Stimulated activated memory B cell treated with anti-CD40 and anti-IgM and Interleukin-4, amounts not matched to agents 10 μg/mL and 1 μg/mL and 100 μg/mL, for 72 hours (primary cell): ENCODE results near the gene BAZ1B.
"Not testable (repeated sequence)": the region's sequence is repeated elsewhere in the genome, so short reads cannot be mapped to it uniquely, and the experiment has no call there.

Experiments used
- ATAC-seq: fragments of 150-1000 bp; cut with Tn5 transposase; 2 replicates; pipeline ENCODE4 v1.10.0; 2021
- H3K27ac Mint-ChIP-seq: one replicate; pipeline ENCODE4 v1.8.0; 2022; ENCODE audit warnings: mild to moderate bottlenecking, mixed read lengths
- H3K27me3 Mint-ChIP-seq: one replicate; pipeline ENCODE4 v1.8.0; 2022; ENCODE audit warnings: mixed read lengths
- H3K36me3 Mint-ChIP-seq: one replicate; pipeline ENCODE4 v1.8.0; 2022; ENCODE audit warnings: mixed read lengths
- H3K4me1 Mint-ChIP-seq: one replicate; pipeline ENCODE4 v1.8.0; 2022; ENCODE audit warnings: mixed read lengths
- H3K4me3 Mint-ChIP-seq: one replicate; pipeline ENCODE4 v1.8.0; 2022; ENCODE audit warnings: mild to moderate bottlenecking, moderate library complexity, mixed read lengths
- H3K9me3 Mint-ChIP-seq: one replicate; pipeline ENCODE4 v1.8.0; 2022; ENCODE audit warnings: mixed read lengths

BAZ1B gene

DNA sequence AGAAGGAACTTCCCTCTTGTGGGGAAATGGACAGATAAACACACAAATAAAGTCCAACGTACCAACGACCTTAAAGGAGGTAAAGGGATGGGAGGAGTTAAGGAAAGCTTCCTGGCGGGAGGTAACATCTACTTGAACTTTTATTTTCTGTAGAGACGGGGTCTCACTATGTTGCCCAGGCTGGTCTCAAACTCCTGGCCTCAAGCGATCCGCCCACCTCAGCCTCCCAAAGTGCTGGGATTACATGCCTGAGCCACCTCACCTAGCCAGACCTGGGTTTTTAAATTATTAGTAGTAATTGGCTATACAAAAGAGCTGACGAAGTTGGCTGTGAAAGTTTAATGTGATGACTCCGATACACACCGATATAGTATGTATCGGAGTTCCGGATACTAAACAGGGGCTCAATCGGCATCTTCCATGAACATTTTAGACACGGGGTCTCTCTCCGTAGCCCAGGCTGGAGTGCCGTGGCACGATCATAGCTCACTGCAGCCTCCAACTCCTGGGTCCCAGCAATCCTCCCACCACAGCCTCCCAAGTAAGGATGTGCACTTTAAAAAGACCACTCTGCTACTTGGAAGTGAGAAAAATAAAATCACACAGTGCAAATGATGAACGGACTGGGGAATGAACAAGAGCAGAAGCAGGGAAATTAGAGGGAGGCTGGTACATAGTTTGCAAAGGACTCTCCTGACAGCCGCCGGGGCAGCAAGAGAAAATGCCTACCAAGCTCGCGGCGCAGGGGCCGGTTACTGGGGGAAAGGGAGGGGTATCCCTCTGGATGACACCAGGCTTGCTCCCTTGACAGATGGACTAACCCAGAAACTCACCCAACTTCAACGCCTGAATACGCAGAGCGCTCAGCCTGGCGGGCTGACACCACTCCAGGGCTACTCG lies 34.4 kb upstream of the BAZ1B start:
- peaks cover 17% of the 10 kb centered on the region for H3K36me3 Mint-ChIP-seq
- H3K4me1 Mint-ChIP-seq: peaks cover 46% of the 10 kb centered on the region
- peak overlapping the region; percentile 96 for H3K27ac Mint-ChIP-seq
- H3K4me3 Mint-ChIP-seq: peak overlapping the region; percentile 93
- no peaks in the 10 kb centered on the region for H3K9me3 Mint-ChIP-seq
- no peak for ATAC-seq
- H3K27me3 Mint-ChIP-seq: no peaks in the 10 kb centered on the region

GRCh38 chr7:73555411-73555982 lies 33.4 kb upstream of the BAZ1B start:
- H3K27ac Mint-ChIP-seq: peak overlapping the region; percentile 96
- peak overlapping the region; percentile 93 for H3K4me3 Mint-ChIP-seq
- peaks cover 17% of the 10 kb centered on the region for H3K36me3 Mint-ChIP-seq
- no peak for ATAC-seq
- peaks cover 42% of the 10 kb centered on the region for H3K4me1 Mint-ChIP-seq
- H3K27me3 Mint-ChIP-seq: no peaks in the 10 kb centered on the region
- no peaks in the 10 kb centered on the region for H3K9me3 Mint-ChIP-seq

GRCh38 chr7:73550093-73550492 lies 28.0 kb upstream of the BAZ1B start:
- not testable (repeated sequence) for H3K27me3 Mint-ChIP-seq, H3K9me3 Mint-ChIP-seq, ATAC-seq, H3K4me3 Mint-ChIP-seq
- Mint-ChIP-seq H3K36me3 (peaks cover 52% of the 10 kb centered on the region), H3K27ac (peak overlapping the region; percentile 69), H3K4me1 (peaks cover 23% of the 10 kb centered on the region)

DNA sequence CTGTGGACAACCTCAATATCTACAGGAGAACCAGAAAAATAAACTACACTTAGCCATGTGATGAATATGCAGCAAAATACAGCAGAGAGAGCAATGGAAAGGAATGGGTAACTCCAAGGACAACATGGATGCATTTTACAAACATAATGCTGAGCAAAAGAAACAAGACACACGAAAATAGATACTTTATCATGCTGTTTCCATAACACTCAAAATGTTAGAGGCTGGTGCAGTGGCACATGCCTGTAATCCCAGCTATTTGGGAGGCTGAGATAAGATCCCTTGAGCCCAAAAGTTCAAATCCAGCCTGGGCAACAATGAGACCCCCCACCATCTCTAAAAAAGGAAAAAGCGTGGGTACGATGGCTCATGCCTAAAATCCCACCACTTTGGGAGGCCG lies 27.1 kb upstream of the BAZ1B start:
- no peaks in the 10 kb centered on the region for H3K27me3 Mint-ChIP-seq
- ATAC-seq: no peak
- H3K9me3 Mint-ChIP-seq: no peaks in the 10 kb centered on the region
- H3K4me1 Mint-ChIP-seq: peaks cover 14% of the 10 kb centered on the region
- H3K4me3 Mint-ChIP-seq: no peak overlapping the region
- peaks cover 52% of the 10 kb centered on the region for H3K36me3 Mint-ChIP-seq
- H3K27ac Mint-ChIP-seq: peak overlapping the region; percentile 69

GRCh38 chr7:73547841-73548240 lies 25.7 kb upstream of the BAZ1B start:
- H3K4me1 Mint-ChIP-seq: peaks cover 10% of the 10 kb centered on the region
- no peak overlapping the region for H3K27ac Mint-ChIP-seq
- ATAC-seq: no peak

DNA sequence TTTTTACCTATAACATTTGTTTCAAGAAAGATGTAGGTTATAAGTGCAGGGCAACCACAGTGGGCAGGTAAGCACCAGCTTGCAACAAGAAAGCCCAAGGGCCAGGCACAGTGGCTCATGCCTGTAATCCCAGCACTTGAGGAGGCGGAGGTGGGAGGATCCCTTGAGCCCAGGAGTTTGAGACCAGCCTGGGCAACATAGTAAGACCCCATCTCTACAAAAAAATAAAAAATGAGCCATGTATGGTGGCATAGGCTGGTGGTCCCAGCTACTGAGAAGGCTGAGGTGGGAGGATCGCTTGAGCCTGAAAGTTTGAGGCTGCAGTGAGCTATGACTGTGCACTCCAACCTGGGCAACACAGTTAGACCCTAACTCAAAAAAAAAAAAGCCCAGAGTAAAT lies 22.6 kb upstream of the BAZ1B start:
- peaks cover 8% of the 10 kb centered on the region for H3K4me1 Mint-ChIP-seq
- no peak overlapping the region for H3K4me3 Mint-ChIP-seq
- peaks cover 59% of the 10 kb centered on the region for H3K36me3 Mint-ChIP-seq
- no peaks in the 10 kb centered on the region for H3K9me3 Mint-ChIP-seq
- ATAC-seq: no peak
- H3K27me3 Mint-ChIP-seq: no peaks in the 10 kb centered on the region
- H3K27ac Mint-ChIP-seq: no peak overlapping the region

More at GRCh38 chr7:73547841-73548240, 25.7 kb upstream of the BAZ1B start:
- Mint-ChIP-seq H3K4me3 (no peak overlapping the region), H3K36me3 (peaks cover 51% of the 10 kb centered on the region), H3K27me3 (no peaks in the 10 kb centered on the region), H3K9me3 (no peaks in the 10 kb centered on the region)

DNA sequence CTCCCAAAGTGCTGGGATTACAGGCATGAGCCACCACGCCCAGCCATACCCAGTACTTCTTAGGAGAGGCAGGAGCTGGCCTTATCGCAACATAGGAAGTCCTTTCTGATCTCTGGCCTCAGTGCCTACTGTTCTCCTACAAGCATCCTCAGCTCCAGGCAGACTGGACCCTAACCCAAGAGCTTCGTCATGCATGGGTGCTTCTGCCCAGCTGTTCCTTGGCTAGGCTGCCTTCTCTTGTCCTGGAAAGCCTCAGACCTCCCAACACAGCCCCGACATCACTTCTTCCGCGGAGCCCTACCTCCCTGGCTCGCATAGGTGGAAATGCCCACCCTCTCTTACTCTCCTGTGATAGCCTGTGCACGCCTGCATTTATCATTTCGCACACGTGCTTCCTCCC lies 19.6 kb upstream of the BAZ1B start:
- Mint-ChIP-seq H3K27me3 (no peaks in the 10 kb centered on the region), H3K9me3 (no peaks in the 10 kb centered on the region), H3K36me3 (peaks cover 65% of the 10 kb centered on the region), H3K4me1 (peaks cover 5% of the 10 kb centered on the region), H3K4me3 (no peak overlapping the region), H3K27ac (no peak overlapping the region)
- ATAC-seq: no peak

- H3K27ac Mint-ChIP-seq: no peak overlapping the region
- no peak for ATAC-seq
- H3K9me3 Mint-ChIP-seq: no peaks in the 10 kb centered on the region
- H3K4me3 Mint-ChIP-seq: no peak overlapping the region
- H3K4me1 Mint-ChIP-seq: no peaks in the 10 kb centered on the region
- no peaks in the 10 kb centered on the region for H3K27me3 Mint-ChIP-seq
- peaks cover 59% of the 10 kb centered on the region for H3K36me3 Mint-ChIP-seq
Measured at GRCh38 chr7:73539709-73540108, 17.6 kb upstream of the BAZ1B start.

DNA sequence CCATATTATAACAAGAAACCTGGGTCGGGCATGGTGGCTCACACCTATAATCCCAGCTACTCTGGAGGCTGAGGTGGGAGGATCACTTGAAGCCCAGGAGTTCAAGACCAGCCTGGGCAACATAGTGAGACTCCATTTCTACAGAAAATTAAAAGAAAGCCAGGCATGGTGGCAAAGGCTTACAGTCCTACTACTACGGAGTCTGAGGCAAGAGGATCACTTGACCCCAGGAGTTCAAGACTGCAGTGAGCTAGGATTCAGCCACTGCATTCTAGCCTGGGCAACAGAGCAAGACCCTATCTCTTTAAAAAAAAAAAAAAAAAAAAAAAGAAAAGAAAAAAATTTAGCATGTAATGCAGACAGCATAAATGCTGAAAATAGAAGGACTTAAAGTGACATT lies 16.4 kb upstream of the BAZ1B start:
- not testable (repeated sequence) for H3K4me1 Mint-ChIP-seq, H3K9me3 Mint-ChIP-seq, H3K27me3 Mint-ChIP-seq, ATAC-seq, H3K4me3 Mint-ChIP-seq, H3K27ac Mint-ChIP-seq
- H3K36me3 Mint-ChIP-seq: peaks cover 57% of the 10 kb centered on the region

DNA sequence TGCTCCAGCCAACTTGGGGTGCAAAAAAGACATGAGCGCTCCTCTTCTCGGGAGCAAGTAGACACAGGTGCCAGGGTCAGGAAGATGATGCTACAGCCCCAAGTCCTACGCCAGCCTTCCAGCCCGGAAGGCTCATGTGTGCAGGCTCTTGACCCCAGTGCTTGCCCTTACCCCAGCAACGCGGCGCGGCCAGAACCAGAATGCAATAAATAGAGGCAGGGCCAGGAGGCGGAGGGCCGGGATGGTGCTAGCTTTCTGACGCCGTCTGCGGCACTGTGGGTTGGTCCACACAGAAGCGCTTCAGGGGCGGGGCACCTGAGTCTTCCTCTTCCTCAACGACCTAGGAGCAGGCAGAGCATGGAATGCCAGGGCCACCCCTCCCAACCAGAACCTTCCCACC lies 15.0 kb upstream of the BAZ1B start:
- H3K27ac Mint-ChIP-seq: no peak overlapping the region
- H3K27me3 Mint-ChIP-seq: no peaks in the 10 kb centered on the region
- no peak overlapping the region for H3K4me3 Mint-ChIP-seq
- peaks cover 51% of the 10 kb centered on the region for H3K36me3 Mint-ChIP-seq
- H3K4me1 Mint-ChIP-seq: no peaks in the 10 kb centered on the region
- no peak for ATAC-seq
- no peaks in the 10 kb centered on the region for H3K9me3 Mint-ChIP-seq

GRCh38 chr7:73536479-73536878 lies 14.4 kb upstream of the BAZ1B start:
- Mint-ChIP-seq H3K27me3 (no peaks in the 10 kb centered on the region), H3K4me1 (no peaks in the 10 kb centered on the region), H3K36me3 (peaks cover 48% of the 10 kb centered on the region), H3K9me3 (no peaks in the 10 kb centered on the region), H3K27ac (no peak overlapping the region), H3K4me3 (no peak overlapping the region)
- ATAC-seq: no peak

DNA sequence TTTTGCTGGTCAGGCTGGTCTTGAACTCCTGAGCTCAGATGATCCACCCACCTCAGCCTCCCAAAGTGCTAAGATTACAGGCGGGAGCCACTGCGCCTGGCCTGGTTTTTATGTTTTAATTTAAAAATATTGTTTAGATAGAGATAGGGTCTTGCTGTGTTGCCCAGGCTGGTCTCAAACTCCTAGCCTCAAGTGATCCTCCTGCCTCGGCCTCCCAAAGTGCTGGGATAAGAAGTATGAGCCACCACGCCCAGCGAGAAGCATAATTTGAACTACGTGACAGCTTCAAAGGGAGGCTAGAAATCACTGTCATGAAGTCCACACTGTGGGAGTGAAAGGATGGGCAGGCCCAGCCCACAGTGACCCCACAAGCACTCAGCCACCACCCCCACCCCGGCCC lies 13.8 kb upstream of the BAZ1B start:
- H3K4me1 Mint-ChIP-seq, H3K9me3 Mint-ChIP-seq, H3K27me3 Mint-ChIP-seq, H3K4me3 Mint-ChIP-seq, ATAC-seq, H3K27ac Mint-ChIP-seq: not testable (repeated sequence)
- H3K36me3 Mint-ChIP-seq: peaks cover 43% of the 10 kb centered on the region

DNA sequence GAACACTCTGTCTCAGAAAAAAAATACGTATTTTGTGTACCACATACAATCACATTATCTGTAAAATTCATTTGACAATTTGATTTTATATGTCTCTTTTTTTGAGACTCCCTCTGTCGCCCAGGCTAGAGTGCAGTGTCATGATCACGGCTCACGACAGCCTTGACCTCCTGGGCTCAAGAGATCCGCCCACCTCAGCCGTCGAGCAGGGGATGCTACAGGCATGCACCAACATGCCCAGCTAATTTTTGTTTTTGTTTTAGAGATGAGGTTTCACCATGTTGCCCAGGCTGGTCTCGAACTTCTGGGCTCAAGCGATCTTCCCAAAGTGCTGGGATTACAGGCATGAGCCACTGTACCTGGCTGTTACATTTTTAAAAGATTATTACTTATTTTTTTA lies 11.6 kb upstream of the BAZ1B start:
- peaks cover 33% of the 10 kb centered on the region for H3K36me3 Mint-ChIP-seq
- no peak for ATAC-seq
- no peaks in the 10 kb centered on the region for H3K9me3 Mint-ChIP-seq
- no peak overlapping the region for H3K27ac Mint-ChIP-seq
- no peak overlapping the region for H3K4me3 Mint-ChIP-seq
- no peaks in the 10 kb centered on the region for H3K27me3 Mint-ChIP-seq
- H3K4me1 Mint-ChIP-seq: no peaks in the 10 kb centered on the region

DNA sequence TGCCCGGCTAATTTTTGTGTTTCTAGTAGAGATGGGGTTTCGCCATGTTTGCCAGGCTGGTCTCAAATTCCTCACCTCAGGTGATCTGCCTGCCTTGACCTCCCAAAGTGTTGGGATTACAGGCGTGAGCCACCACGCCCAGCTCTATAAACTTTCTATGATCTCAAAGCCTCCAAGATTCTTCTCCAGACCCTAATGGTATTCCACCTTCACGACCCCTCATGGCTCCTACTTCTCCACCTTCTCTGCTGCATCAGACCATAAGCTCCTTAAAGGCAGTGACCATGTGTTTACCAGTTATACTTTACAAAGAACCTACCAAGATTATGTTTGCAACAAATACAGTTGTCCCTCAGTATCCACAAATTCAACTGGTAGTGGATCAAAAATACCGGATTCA lies 10.1 kb upstream of the BAZ1B start:
- Mint-ChIP-seq H3K36me3 (peaks cover 21% of the 10 kb centered on the region), H3K4me3 (no peak overlapping the region), H3K27me3 (no peaks in the 10 kb centered on the region), H3K4me1 (peaks cover 3% of the 10 kb centered on the region), H3K9me3 (no peaks in the 10 kb centered on the region), H3K27ac (no peak overlapping the region)
- no peak for ATAC-seq

- ATAC-seq: no peak
- no peak overlapping the region for H3K4me3 Mint-ChIP-seq
- H3K27ac Mint-ChIP-seq: no peak overlapping the region
- no peaks in the 10 kb centered on the region for H3K27me3 Mint-ChIP-seq
- H3K36me3 Mint-ChIP-seq: peaks cover 12% of the 10 kb centered on the region
- H3K4me1 Mint-ChIP-seq: peaks cover 11% of the 10 kb centered on the region
- no peaks in the 10 kb centered on the region for H3K9me3 Mint-ChIP-seq
Measured at GRCh38 chr7:73530800-73531199, 8.7 kb upstream of the BAZ1B start.
